ENCODE data around the gene PAGE4. TPM values are rescaled to one million over a fixed set of nuclear protein-coding genes. Genes with fewer than 3 reads are reported as not detected.

PAGE4 gene
- total RNA-seq, 2 donors from 2014 or later: not detected

- intact Hi-C loops (cut with DNase I, micrococcal nuclease): no loop called here
- ATAC-seq (no peak), DNase-seq (no peak)
Measured at GRCh38 chrX:49860867-49861535, 31.9 kb downstream of the PAGE4 start.

DNA sequence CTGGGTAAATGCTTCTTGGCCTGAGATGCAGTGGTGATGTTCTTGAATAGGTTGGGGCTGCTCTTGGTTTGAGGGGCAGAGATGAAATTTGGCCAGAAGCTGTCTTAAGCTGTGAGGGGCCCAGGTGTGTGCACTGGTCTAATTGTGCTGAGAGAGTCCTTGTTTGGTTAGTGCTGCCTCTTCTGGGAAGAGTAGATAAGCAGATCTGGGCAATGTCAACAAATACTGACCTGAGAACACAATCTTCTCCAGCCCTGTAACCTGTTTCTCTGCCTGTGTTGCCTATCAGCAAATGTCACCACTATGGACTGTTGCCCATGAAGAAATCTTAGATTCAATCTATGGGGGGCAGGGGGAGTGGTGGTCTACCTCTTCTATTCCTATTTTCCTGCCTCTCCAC lies 33.0 kb downstream of the PAGE4 start:
- ATAC-seq: no peak
- intact Hi-C loops (cut with DNase I, micrococcal nuclease): no loop called here
- no peak for DNase-seq

DNA sequence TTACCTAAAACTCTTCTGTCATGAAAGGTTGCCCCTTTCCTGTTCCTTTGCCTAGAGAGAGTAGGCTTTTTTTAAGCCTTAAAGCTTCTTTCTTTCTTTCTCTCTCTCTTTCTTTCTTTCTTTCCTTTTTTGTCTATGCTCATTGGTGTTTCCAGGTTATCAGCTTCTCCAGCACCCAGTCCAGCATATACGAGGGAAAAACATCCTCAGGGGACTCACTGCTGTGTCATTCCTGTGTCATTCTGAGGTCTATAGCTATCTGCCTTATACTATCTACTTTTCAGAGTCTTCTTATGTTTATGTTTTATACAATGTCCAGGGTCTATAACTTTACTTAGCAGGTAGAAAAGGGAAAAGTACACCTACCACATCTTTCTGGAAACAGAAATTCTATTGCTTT lies 39.6 kb downstream of the PAGE4 start:
- ATAC-seq (no peak), DNase-seq (no peak)
- intact Hi-C loops (cut with DNase I, micrococcal nuclease): no loop called here

- intact Hi-C loops (cut with DNase I, micrococcal nuclease): no loop called here
- ATAC-seq (peak; percentile 29), DNase-seq (no peak)
Measured at GRCh38 chrX:49876750-49877149, 47.6 kb downstream of the PAGE4 start.

DNA sequence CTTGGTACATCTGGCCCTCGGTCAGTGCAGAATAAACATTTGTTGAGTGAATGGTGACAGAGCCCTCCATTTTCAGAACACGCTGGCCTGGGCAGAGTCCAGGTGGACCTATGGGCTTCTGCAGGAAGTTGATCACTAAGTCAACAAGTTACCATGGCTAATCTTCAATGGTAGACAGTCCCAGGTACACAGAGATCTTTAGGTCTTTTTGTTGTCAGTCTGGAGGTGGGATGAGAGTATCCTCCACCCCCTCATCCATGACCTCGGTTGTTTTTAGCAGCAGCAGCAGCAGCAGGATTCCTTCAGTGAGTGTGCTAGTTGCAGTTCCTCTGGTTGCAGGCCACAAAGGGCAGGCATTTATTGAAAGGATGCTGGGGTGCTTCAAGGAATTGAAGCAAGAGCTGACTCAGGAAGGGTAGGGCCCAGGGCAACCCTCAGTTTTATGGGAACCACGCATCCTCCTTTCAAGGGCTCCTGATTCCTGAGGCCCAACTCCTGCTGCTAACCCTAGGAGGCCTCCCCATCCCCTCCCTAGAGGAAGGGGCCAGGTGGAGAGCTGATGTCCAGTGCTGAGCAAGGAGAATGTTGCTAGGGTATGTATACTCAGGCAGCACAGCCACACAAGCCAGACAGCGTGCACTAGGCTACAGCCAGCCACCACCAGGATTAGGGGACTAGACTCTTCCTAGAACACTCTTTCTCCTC lies 48.4 kb downstream of the PAGE4 start:
- DNase-seq (no peak), ATAC-seq (peak; percentile 17)
- intact Hi-C loops (cut with DNase I, micrococcal nuclease): no loop called here

DNA sequence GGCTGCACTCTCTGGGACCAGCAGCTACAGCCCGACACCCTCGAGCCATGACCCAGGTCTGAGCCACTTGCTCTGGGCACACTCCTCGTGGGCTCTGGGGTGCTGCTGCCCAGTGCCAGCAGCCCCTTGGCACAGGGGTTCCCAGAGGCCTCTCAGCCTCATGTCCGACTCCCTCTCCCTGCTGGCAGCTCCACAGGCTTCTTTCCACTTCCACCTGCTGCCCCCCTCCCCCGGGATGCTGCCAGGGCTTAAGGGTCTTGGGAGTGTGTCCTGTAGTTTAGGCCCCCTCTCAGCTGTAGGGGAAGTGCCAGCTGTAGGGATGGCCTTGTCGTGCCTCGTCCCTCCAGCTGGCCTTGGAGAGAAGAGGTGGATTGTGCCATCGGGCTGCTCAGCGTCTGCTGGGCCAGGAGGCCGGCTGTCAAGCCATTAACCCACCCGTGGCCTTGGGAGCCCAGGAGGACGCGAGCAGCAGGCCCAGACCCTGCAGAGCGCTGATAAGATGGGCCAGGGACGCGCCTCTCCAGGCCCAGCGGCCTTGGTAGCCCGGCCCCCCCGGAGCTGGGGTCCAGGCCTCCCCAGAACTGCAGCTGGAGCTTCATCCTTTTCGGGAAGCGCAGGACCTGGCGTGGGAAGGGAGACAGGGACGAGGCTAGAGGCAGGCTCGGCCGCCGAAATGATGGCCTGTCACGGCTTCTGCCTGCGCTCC lies 49.2 kb downstream of the PAGE4 start:
- ATAC-seq: no peak
- DNase-seq: no peak
- intact Hi-C loops (cut with DNase I, micrococcal nuclease): no loop called here

GRCh38 chrX:49878834-49879655 lies 49.9 kb downstream of the PAGE4 start, which contains the start of gene USP27X:
USP27X (plus strand) TSS chrX:49879484; CDS start chrX:49880308, 824 bp downstream.
- intact Hi-C loops (cut with DNase I, micrococcal nuclease): no loop called here
- peak; percentile 94 for ATAC-seq
- DNase-seq: peak; percentile 78 to 79

DNA sequence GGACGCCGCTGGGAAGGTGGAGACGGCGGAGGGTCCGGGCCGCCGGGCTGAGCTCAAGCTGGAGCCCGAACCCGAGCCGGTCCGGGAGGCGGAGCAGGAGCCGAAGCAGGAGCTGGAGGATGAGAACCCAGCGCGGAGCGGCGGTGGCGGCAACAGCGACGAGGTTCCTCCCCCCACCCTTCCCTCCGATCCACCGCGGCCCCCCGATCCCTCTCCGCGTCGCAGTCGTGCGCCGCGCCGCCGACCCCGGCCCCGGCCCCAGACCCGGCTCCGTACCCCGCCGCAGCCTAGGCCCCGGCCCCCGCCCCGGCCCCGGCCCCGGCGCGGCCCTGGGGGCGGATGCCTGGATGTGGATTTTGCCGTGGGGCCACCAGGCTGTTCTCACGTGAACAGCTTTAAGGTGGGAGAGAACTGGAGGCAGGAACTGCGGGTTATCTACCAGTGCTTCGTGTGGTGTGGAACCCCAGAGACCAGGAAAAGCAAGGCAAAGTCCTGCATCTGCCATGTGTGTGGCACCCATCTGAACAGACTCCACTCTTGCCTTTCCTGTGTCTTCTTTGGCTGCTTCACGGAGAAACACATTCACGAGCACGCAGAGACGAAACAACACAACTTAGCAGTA lies 50.7 kb downstream of the PAGE4 start:
- intact Hi-C loops (cut with DNase I, micrococcal nuclease): no loop called here
- no peak for DNase-seq
- ATAC-seq: peak; percentile 32

DNA sequence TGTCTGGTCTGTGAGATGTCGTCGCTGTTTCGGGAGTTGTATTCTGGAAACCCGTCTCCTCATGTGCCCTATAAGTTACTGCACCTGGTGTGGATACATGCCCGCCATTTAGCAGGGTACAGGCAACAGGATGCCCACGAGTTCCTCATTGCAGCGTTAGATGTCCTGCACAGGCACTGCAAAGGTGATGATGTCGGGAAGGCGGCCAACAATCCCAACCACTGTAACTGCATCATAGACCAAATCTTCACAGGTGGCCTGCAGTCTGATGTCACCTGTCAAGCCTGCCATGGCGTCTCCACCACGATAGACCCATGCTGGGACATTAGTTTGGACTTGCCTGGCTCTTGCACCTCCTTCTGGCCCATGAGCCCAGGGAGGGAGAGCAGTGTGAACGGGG lies 51.6 kb downstream of the PAGE4 start:
- DNase-seq (no peak), ATAC-seq (no peak)
- intact Hi-C loops (cut with DNase I, micrococcal nuclease): no loop called here

Other genes with a start within 250 kb of the PAGE4 start
- not detected for gene GAGE12H, start 249.4 kb upstream of the PAGE4 start, total RNA-seq
- not detected for gene GAGE2A, start 239.8 kb upstream of the PAGE4 start, total RNA-seq
- gene GAGE1, start 230.3 kb upstream of the PAGE4 start, total RNA-seq: not detected
- gene PAGE1, start 133.3 kb upstream of the PAGE4 start, total RNA-seq: not detected
- 1 to 10 TPM; 1.3 to 2.2 TPM for gene USP27X, start 50.2 kb downstream of the PAGE4 start, total RNA-seq
- 1 to 10 TPM; 9.1 to 9.4 TPM for gene CLCN5, start 93.3 kb downstream of the PAGE4 start, total RNA-seq